Stimulated activated CD8-positive, alpha-beta memory T cell treated with anti-CD3 and anti-CD28 coated beads, Interleukin-7, amount 100 ng/mL, for 4 hours (primary cell): Measurements from ENCODE around the gene CHRNA9.
"Not testable (repeated sequence)": the region's sequence is repeated elsewhere in the genome, so short reads cannot be mapped to it uniquely, and the experiment has no call there.

Source experiments
- DNase-seq, 2 donors: peaks; one replicate each; pipeline ENCODE4 v3.0.0-alpha.2; 2020; ENCODE audit warnings: low read depth in 2 of 2

The CHRNA9 gene

DNA sequence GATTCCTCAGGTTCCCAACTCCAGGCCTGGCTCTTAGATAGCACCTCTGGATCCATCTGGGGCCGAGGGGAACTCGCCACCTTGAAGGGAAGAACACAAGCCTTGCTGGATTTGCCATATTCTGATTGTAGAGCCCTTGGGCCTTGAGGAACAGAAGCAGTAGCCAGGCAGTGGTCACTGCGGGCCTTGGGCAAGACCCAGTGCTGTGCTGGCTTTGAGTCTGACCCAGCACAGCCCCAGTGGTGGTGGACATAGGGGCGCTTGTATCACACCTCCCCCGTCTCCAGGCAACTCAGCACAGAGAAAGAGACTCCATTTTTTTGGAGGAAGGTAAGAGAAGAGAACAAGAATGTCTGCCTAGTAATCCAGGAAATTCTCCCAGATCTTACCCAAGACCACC is 45.5 kb downstream of the CHRNA9 start:
- DNase-seq = no peak

DNA sequence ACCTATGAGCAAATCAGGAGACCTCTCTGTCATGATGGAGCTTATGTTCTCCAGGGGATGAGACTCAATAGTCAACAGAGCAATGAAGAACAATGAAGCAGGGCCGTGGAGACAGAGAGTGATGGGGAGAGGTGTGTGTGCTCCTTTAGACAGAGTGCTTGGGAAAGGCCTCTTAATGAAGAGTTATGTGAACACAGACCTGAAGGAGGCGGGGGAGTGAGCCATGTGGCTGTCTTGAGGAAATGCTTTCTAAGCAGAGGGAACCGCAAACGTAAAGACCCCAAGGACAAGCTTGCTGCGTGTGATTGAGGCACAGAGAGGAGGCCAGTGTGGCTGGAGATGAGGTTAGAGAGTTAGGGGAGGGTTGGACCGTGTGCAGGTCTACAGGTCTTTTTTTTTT is 53.1 kb downstream of the CHRNA9 start:
- DNase-seq = no peak

GRCh38 chr4:40389986-40390385 is 54.9 kb downstream of the CHRNA9 start:
- no peak for DNase-seq

- not testable (repeated sequence) for DNase-seq
Observed at GRCh38 chr4:40392241-40392640, 57.1 kb downstream of the CHRNA9 start.

- no peak for DNase-seq
Observed at GRCh38 chr4:40394236-40394635, 59.1 kb downstream of the CHRNA9 start.

DNA sequence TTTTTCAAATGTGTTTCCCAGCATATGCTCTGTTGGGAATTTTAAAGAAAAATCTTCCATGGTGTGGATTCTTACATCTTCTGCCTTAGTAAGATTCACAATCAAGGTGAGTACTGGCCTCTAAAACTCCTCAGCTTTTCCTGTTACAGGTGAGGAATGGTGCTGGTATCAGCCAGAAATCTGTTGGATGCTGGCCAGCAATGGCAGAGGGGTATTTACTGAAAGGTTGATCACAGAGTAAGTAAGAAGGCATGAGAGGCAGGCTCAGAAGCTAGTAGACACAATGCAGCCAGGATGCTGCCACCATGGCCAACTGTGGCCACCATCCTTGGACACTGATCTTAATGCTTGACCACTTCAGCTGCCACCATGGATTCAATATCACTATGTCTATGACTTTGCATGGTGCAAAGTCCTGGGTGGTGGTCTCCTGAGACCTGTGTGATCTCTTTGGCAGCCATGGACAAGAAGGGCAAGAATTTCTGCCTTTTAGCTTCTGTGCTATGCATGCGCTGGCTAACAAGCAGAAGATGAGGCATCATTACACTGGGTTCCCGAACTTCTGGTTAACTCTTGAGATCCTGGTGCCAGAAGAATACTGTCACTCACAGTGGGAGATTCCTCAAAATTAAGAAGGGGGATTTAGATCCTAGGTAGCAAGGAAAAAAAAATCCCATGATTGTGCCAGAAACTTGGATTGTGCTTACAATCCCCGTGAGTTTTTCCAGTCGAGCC is 60.2 kb downstream of the CHRNA9 start:
- DNase-seq = no peak

DNA sequence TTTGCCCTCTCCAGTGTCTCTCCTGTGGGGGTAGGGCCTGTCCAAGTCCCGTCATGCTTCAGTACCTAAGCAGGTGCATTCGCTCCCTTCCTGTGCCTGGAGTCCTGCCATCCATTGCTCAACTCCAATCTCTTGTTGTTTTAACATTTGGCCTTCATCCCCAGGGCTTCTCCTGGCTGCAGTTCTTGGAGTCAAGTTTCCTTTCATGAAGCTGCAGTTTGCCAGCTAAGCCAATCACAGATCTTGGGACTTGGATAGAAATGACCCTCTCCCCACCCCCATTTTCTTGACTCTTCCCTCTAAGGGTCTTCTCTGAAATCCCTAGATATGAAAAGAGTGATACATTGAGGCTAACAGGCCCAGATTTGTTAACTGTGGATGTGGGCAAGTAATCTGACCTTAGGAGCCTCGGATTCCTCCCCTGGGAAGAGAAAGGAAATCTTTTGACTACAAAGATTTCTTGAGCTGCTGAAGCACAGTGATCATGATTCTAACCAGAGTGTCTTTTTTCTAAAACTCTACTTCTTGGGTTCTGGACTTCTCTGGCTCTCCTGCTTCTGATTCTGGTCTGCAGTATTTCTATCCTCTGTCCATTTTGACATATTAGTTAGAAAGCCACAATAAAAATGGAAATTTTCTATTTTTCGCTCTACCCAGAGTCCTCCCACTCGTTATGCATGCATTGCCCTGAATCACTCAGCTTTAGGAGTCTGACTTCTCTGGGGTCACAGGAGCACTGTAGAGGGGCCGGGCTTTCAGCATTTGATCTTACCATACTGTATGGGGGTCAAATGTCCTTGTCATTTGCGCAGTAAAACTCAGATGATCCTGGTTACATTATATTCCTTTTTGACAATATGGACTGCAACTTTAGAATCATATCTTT is 61.0 kb downstream of the CHRNA9 start:
- no peak for DNase-seq

- no peak for DNase-seq
Observed at GRCh38 chr4:40399578-40399977, 64.4 kb downstream of the CHRNA9 start.

DNA sequence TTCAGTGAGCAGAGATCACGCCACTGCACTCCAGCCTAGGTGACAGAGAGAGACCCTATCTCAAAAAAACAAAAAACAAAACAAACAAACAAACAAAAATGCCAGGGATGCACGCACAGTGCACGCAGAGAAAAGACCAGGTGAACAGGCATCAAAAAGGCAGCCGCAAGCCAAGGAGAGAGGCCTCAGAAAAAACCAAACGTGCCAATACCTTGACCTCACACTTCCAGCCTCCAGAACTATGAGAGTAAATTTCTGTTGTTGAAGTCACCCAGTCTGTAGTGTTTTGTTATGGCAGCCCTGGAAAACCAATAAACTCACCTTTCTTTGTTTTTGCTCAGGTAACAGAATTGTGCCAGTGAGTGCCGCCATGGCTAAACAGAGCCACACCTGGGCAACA is 66.0 kb downstream of the CHRNA9 start:
- DNase-seq = no peak

DNA sequence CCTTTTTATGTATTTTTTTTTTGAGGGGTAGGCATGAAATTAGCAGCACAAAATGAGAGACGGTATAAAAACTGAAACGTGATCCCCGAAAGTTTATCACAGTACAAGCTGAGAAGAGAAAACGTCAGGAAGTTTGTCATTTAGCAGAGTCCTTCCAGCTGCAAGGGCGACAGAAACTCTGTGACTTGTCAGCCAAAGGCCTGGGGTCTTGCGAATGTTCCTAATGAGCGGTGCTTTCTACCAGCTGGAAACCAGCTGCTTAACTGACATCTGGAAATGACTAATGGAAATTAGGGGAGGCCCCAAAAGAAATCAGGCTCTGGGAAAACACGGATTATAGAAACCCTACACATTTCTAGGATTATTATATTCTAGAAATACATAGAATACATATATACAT is 66.5 kb downstream of the CHRNA9 start:
- DNase-seq = no peak

DNA sequence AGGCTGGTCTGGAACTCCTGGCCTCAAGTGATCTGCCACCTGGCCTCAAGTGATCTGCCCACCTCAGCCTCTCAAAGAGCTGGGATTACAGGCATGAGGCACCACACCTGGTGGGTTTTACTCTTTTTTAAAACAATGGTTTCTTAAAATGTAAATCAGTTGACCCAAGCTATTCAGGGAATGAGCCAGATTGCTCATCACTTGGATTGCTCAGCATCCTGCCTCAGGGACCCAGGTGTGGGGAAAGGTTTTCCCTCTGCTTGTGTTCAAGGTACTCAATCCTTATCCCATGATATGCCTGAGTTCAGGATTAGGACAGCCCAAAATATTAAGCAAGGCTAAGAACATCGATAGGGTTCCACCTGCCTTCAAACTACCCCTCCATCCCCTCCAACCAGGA is 67.4 kb downstream of the CHRNA9 start:
- no peak for DNase-seq

DNA sequence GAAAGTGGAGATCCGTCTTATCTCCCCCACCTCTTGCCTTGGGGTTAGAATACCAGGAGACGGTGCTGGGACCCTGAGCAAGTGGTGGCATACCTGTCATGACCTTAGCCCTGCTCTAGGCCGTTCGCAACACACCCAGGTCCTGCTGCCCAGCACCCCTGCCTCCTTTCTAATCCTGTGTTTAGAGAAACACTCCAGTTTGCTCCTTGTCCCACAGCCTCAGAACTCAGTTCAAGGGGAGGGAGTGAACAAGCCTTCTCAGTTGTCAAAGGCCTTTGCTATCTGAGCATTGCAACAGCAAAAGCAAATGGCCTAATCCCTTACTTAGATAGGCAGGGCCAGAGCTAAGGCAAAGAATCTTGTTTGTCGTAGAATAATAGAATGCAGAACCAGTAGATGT is 67.9 kb downstream of the CHRNA9 start:
- no peak for DNase-seq
